GM19324 (cell line): Measurements from ENCODE around the gene TSEN15.
"Not testable (repeated sequence)": the region's sequence is repeated elsewhere in the genome, so short reads cannot be mapped to it uniquely, and the experiment has no call there.

Experiments
- ATAC-seq: cut with Tn5 transposase; IDR thresholded peaks from one replicate; pipeline ENCODE4 v1.9.1; 2021; ENCODE audit warnings: mild to moderate bottlenecking, moderate library complexity; ENCODE audit not compliant: unreplicated experiment, low FRiP score

Gene TSEN15

DNA sequence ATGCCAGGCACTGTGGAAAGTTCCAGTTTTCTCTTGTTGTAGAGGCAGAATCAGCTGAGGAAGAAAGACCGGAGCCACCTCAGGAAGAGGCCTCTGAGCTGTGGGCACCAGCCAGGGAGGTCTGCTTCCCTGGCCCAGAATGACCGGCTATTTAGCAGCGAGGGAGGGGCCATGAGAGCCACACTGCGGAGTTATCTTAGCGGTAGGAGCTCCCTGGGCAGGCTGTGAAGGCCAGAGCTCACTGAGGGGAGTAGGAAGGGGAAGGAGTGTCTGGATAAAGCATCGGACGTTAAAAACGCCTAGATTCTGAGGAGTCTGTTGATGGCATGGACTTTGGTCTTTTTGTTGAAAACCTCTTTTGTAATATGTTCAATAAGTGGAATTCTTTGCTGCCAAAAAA, 36.5 kb downstream of the TSEN15 start:
- no peak for ATAC-seq

DNA sequence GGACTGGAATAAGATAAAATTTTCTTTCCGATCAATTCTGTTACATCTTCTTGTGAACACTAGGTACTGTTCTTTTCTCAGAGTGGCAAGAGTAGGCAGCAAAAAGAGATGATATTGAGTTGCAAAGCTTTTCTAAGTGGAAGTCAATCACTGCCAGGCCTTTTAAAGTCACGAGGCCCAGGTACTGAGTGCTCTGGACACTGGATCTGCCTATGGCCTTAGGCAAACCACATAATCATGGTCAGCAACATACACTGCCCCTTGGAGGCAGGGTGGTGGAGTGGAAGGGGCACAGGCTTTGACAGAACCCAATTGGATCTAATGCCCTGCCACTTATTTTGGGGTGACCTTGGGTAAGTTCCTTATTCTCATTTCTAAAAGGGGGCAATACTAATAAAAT, 41.5 kb downstream of the TSEN15 start:
- no peak for ATAC-seq

DNA sequence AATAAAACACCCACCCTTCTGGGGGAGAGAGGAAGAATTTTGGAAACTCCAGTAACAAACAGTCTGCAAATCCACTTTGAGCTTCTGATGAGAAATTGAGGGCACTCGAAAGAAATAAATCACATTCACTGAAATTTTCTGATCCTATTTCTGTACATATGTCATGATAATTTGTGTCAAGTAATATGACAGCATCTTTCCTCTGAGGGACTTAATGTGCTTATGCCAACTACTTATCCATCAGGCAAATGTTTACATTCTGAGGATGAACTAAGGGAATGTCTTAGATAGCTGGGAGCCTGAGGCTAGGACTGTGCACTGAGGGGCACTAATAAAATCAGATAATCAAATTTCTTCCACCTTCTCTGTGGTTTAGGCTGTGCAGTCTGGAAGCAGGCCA, 44.5 kb downstream of the TSEN15 start:
- ATAC-seq = no peak

DNA sequence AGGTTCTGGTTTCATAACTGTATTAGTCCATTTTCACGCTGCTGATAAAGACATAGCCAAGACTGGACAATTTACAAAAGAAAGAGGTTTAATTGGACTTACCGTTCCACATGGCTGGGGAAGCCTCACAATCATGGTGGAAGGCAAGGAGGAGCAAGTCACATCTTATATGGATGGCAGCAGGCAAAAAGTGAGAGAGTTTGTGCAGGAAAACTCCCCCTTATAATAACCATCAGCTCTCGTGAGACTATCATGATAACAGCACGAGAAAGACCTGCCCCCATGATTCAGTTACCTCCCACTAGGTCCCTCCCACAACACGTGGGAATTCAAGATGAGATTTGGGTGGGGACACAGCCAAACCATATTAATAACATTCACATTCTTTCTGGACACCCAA, 45.0 kb downstream of the TSEN15 start:
- not testable (repeated sequence) for ATAC-seq

DNA sequence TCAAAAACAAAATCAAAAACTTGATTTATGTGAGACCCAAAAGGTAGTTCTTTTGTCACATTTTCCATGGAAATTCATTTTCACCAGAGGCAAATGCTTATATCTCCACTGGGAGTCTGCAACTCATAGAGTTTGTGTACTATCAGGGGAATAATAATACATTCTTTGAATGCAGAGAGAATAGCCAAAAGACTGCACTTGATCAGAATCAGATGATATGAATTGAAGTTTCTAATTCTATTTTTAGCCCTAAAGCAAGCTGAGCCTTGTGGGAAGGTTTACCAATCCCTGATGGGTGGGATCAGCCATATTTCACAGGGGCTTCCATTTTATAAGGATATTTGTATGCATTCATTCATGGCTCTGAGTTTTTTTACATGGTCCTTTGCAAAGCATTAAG, 49.6 kb downstream of the TSEN15 start:
- ATAC-seq = no peak

DNA sequence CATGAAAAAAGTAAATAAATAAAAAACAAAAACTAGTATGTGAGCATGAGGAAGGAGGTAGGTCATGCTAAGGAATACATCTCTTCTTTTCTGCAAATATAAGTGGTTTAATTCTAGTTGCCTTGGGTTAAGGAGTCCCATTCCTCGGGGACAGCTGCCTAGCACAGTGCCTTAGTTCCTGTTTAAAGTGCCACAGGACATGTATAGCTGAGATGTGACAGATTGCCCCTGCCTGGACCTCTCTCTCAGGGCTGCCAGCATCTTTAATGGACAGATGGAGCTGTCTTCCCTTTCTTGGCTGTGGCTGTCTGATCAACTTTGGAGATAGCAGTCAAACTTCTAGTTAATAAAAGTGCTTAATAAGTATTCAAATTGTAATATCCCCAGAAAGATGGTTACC, 50.0 kb downstream of the TSEN15 start:
- no peak for ATAC-seq

DNA sequence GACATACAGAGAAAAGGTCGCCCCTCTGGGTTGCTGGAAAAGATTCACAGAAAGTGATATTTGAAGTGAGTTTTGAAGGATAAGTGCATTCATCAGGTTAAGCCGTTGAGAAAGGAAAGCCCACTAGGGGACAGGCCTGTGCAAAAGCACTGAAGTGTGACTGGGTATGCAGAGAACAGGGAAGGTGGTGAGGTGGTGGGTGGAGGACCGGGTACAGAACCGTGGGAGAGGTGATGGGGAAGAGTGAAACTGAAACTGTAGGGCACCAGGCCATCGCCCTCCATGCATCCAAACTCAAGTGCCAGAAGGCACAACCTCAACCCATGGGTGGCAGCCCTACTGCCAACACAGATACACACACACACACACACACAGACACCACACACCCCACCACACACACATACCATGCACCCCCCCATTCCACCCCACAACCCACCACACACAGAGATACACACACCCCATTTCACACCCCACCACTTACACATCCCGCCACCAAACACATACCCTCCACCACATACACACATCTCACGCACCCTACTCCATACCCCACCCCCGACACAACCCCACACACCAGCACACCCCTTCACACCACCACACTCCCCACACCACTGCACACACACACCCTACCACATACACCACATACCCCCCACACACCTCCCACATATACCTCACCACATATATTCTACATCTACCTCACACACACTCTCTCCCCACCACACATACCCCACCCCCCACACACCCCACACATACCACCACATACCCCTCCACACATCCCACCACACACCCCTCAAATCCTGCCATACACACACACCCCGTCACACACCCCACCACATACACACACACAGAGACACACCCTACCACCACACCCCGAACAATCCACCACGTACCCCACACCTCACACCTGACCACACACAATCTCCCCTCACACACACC, 59.0 kb downstream of the TSEN15 start:
- no peak for ATAC-seq

DNA sequence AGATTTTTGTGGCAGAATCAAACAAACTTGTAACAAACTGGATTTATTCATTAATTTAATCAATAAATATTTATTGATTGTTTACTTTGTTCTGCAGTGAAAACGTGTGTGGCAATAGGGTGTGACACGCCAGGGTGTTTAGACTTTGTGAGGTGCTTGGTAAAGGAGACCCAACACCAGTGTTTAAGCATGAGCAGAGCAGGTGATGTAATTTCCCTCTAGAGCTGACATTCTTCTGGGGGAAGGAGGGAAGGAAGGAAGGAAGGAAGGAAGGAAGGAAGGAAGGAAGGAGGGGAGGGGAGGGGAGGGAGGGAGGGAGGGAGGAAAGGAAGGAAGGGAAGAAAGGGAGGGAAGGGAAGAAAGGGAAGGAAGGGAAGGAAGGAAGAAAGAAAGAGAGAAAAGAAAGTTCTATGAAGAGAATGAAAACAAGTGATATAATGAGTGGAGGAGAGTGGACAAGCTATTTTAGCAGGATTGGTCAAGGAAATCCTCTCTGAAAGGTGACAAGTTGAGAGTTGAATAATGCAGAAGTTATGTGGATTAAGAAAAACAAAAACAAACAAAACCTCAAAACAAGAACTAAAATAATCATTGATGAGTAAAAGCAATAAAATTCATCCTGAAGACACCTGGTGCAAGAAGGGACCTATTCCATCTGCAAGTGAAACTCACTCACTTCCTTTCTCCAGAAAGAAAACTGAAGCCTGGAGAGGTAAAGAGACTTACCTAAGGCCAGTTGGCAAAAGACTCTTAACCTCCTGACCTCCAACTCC, 60.8 kb downstream of the TSEN15 start:
- no peak for ATAC-seq

DNA sequence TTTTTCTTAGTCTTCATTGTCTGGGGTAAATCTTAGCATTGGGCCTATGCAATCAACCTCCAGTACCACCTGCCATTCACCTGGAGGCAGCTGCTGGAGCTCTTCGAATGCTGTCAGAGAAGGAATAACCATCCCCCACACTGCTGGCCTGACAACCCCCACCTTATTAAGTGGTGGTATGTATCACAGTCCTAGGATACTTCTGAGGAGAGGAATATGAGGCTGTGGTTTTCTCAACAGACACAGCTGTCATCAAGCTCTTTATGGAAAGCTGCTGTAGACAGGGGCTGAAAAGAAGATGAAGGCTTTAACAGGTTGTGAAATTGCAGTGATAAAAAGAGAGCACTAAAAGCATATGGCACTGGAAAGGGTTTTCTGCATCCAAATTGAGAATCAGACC, 61.7 kb downstream of the TSEN15 start:
- no peak for ATAC-seq

DNA sequence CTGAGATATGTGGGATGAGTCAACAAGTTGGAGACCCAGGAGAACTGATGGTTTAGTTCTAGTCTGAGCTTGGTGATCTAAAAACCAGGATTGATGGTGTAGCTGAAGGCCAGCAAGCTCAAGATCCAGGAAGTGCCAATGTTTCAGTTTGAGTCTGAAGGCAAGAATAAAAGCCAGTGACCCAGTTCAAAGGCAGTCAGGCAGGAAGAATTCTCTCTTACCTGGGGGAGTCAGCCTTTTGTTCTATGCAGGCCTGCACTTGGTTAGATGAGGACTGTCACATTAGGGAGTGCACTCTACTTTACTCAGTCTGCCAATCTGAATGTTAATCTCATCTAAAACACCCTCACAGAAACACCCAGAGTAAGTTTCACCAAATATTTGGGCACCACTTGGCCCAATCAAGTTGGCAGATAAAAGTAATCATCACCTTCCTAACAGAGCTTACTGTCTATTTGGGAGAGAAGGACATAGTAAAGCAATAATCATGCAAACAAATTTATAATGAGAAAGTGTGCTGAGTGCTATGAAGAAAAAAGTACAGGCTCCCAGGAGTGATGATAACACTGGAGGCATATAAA, 63.4 kb downstream of the TSEN15 start:
- no peak for ATAC-seq

DNA sequence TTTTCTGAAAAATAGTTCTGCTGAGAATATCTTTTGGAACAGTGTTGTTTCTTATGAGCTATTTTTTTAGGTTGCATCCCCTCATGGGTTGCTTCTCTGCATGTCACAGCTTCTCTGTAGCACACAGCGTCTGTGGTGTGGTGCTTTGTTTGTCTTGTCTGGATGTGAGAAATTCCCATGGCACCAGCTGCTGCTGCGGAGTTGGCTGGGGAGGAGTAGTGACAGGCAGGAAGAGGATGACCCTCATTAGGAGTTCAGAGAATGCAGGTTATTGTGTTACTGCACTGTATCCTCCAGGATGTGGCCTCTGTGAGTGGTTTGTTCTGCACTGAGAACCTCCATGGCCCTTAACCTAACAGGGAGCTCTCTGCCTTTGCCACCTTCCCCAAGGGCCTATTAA, 64.8 kb downstream of the TSEN15 start:
- no peak for ATAC-seq

DNA sequence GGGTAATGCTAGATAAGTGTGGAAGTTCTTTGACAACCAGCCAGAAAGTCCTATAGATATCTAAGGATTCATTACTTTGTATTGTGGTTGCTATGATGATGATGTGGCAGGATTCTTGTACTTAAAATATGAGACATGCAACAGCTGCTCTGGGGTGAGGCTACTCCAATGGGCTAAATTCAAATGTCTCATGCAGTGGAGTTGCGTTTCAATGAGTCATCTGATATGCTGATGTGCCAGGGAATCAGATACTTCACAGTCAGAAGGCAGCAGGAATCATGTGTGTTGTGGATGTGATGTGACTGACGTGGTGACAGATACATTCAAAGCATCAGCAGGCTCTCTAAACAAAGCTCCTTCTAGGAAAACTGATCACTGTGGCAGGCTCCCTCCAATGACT, 66.5 kb downstream of the TSEN15 start:
- ATAC-seq = no peak
